Esophagus muscularis mucosa (tissue), 4 donors: ENCODE results near the gene CHRDL2. TPM values are rescaled to one million over a fixed set of nuclear protein-coding genes. Genes with fewer than 3 reads are reported as not detected.

ENCODE experiments used
- DNase-seq: peaks from one replicate; pipeline ENCODE4 v3.0.0-alpha.2; 2017; ENCODE audit errors: extremely low spot score
- H3K27ac ChIP-seq, 4 donors: fragments of 200-600 bp; sonication (generic); replicated peaks in 1 of 4; 1 replicate in 3 of 4; 2 replicates in 1 of 4; pipeline ENCODE4 v1.5.1; 2016 to 2019; ENCODE audit warnings: mild to moderate bottlenecking in 1 of 4
- H3K27me3 ChIP-seq, 4 donors: fragments of 200-600 bp; sonication (generic); one replicate each; pipeline versions ENCODE4 v1.5.1 to v1.6.0; 2016 to 2019
- H3K36me3 ChIP-seq, 4 donors: fragments of 200-600 bp; sonication (generic); one replicate each; pipeline ENCODE4 v1.5.1; 2016 to 2019
- H3K4me1 ChIP-seq, 4 donors: fragments of 200-600 bp; sonication (generic); one replicate each; pipeline ENCODE4 v1.5.1; 2016 to 2019
- H3K4me3 ChIP-seq, 4 donors: fragments of 200-600 bp; sonication (generic); 1 replicate in 2 of 4; 2 replicates in 2 of 4; pipeline ENCODE4 v1.5.1; 2016 to 2019; ENCODE audit warnings: mild to moderate bottlenecking in 4 of 4, moderate library complexity in 1 of 4
- H3K9me3 ChIP-seq, 4 donors: fragments of 200-600 bp; sonication (generic); 1 replicate in 3 of 4; 2 replicates in 1 of 4; pipeline ENCODE4 v1.5.1; 2016 to 2019
- CTCF ChIP-seq, 3 experiments: fragments of 200-600 bp in 2 of 3; fragments of 450-650 bp in 1 of 3; sonication (generic) in 2 of 3; IDR thresholded peaks; one replicate each; pipeline ENCODE4 v1.5.1; 2017 to 2019; ENCODE audit warnings: antibody characterized with exemption in 3 of 3, mild to moderate bottlenecking in 2 of 3, moderate library complexity in 1 of 3
- EP300 ChIP-seq: sonication (generic); formaldehyde crosslinking; IDR thresholded peaks from one replicate; pipeline ENCODE4 v1.6.1; 2017; ENCODE audit warnings: antibody characterized with exemption
- POLR2A ChIP-seq: fragments of 450-650 bp; IDR thresholded peaks from one replicate; pipeline ENCODE4 v1.6.1; 2017; ENCODE audit warnings: antibody characterized with exemption, moderate library complexity, mild to moderate bottlenecking, low read depth
- POLR2AphosphoS5 ChIP-seq, 2 donors: sonication (generic); formaldehyde crosslinking; IDR thresholded peaks; one replicate each; pipeline ENCODE4 v1.6.1; 2017; ENCODE audit warnings: antibody characterized with exemption in 2 of 2
- WGBS: methylation state at CpG from one replicate; pipeline ENCODE4 v1.1.5; 2018; 5-methylcytosine and 5-hydroxymethylcytosine counted together
- intact Hi-C: fragments of 100-400 bp; cut with DNase I; formaldehyde crosslinking; loops from one replicate; pipeline ENCODE4 v1.15.1; 2023
- total RNA-seq, 4 donors: library from RNA; depleted of rRNA; stranded (reverse); fragments of >200 nt; gene quantifications; one replicate each; pipeline versions ENCODE4 v1.1.0 to v1.2.1, GENCODE V29; 2016

CHRDL2 gene
- total RNA-seq, 4 donors from 2014 or later, result 0.40 to 0.50 TPM; not detected in 2

DNA sequence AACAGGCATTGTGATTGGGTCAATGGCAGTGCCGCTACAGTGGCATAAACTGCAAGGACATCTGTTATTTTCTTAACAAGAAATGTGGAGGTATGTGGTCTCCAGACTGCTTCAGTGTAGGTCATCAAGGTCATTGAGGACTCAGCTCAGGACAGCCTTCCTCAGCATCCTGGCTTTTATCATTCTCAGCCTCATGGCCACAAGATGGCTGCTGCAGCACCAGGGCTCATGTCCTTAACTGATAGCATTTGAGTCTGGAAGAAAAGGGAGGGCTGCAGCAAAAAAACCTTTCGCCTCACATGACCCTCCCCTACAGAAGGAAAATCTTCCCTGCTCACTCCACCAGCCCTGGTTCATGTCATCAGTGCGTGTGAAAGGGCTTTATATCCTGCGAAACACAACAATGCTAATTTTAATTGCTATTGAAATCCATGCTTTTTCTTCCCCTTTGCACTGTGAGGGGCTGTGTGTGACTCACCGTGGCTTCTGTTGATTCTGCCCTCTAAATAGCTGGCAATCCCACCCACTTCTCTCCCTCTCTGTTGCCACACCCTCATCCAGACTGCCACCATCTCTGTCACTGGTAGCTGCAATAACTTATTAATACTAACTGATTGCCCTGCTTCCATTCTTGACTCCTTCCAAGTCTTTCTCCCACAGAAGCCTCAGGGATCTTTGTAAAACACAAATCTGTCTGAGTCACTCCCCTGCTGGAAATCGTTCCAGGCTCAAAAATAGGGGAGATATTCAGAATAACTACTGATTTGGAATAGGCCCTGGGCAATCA is 43.8 kb downstream of the CHRDL2 start:
- intact Hi-C loops, result no loop called here
- no peak for DNase-seq
- Histone ChIP-seq H3K27ac (peak overlapping the region in 1 of 4 donors; percentile 15), H3K9me3 (no peaks in the 10 kb centered on the region), H3K36me3 (no peaks in the 10 kb centered on the region), H3K4me3 (no peak overlapping the region), H3K27me3 (peaks cover 0 to 5% (median 0%) of the 10 kb centered on the region in 4 donors), H3K4me1 (peaks cover 15 to 31% (median 28%) of the 10 kb centered on the region in 4 donors)
- TF ChIP-seq CTCF (IDR thresholded peaks at IDR 0.05), result no peak
- TF ChIP-seq EP300, result no peak
- TF ChIP-seq POLR2A, result no peak
- TF ChIP-seq POLR2AphosphoS5 (IDR thresholded peaks at IDR 0.05), result no peak
- 80% methylated on average over 6 of the region's 6 CpGs for WGBS

- no peak for DNase-seq
- intact Hi-C loops, result no loop called here
- 70% methylated on average over 4 of the region's 4 CpGs for WGBS
- Histone ChIP-seq H3K4me3 (no peak overlapping the region), H3K4me1 (peaks cover 21 to 35% (median 34%) of the 10 kb centered on the region in 4 donors), H3K36me3 (no peaks in the 10 kb centered on the region), H3K27me3 (peaks cover 0 to 5% (median 0%) of the 10 kb centered on the region in 4 donors), H3K9me3 (no peaks in the 10 kb centered on the region), H3K27ac (no peak overlapping the region)
- TF ChIP-seq EP300 (no peak), CTCF (IDR thresholded peaks at IDR 0.05) (no peak), POLR2AphosphoS5 (IDR thresholded peaks at IDR 0.05) (no peak), POLR2A (no peak)
Measured at GRCh38 chr11:74686792-74687191, 44.4 kb downstream of the CHRDL2 start.

DNA sequence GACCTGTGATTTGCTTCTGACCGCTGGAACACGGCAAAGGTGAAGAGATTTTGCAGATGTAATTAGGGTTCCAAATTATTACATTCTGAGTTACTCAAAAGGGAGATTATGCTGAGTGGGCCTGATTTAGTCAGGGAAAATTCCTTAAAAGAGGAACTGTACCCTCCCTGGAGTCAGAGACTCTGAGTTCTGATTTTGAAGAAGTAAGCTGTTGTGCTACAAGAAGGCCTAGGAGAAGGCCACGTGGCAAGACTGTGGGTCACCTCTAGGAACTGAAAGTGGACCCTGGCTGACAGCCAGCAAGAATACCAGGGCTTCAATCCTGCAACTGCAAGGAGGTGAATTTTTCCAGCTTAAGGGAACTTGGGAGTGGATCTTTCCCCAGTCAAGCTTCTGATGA is 45.3 kb downstream of the CHRDL2 start:
- peaks cover 25 to 44% (median 43%) of the 10 kb centered on the region in 4 donors for H3K4me1 ChIP-seq
- 94% methylated on average over 3 of the region's 3 CpGs for WGBS
- peaks cover 0 to 5% (median 0%) of the 10 kb centered on the region in 4 donors for H3K27me3 ChIP-seq
- H3K9me3 ChIP-seq, result no peaks in the 10 kb centered on the region
- no peak for DNase-seq
- no peak overlapping the region for H3K4me3 ChIP-seq
- no peaks in the 10 kb centered on the region for H3K36me3 ChIP-seq
- intact Hi-C loops, result no loop called here
- no peak overlapping the region for H3K27ac ChIP-seq
- no peak for TF ChIP-seq EP300
- no peak for TF ChIP-seq POLR2AphosphoS5 (IDR thresholded peaks at IDR 0.05)
- no peak for TF ChIP-seq CTCF (IDR thresholded peaks at IDR 0.05)
- TF ChIP-seq POLR2A, result no peak

GRCh38 chr11:74685338-74685737 is 45.9 kb downstream of the CHRDL2 start:
- Histone ChIP-seq H3K4me3 (no peak overlapping the region), H3K4me1 (peaks cover 25 to 50% (median 46%) of the 10 kb centered on the region in 4 donors), H3K36me3 (no peaks in the 10 kb centered on the region), H3K27ac (no peak overlapping the region), H3K9me3 (no peaks in the 10 kb centered on the region), H3K27me3 (peaks cover 0 to 5% (median 0%) of the 10 kb centered on the region in 4 donors)
- TF ChIP-seq EP300 (no peak), POLR2A (no peak), CTCF (IDR thresholded peaks at IDR 0.05) (no peak), POLR2AphosphoS5 (IDR thresholded peaks at IDR 0.05) (no peak)
- no peak for DNase-seq
- intact Hi-C loops, result no loop called here
